Measurements from ENCODE around the gene FCHO1.

The FCHO1 gene

DNA sequence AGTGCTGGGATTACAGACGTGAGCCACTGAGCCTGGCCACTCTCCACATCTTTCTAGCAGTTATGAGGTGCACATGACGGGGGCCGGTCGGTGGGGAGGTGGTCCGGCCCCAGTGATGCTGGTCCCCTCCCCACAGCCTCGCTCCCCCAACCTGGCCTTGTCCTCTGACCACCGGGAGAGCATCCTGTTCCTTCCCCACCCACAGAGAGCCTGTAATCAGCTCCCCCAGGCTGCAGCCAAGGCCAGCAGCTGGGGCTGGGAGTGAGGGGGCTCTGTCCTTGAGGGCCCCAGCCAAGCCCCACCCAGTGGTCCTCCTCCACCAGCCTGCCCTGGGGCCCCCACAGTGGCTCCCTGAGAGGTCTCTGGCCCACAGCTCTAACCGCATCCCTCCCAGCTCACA is 73.1 kb downstream of the FCHO1 start:
- in situ Hi-C loops (cut with MboI; ENCODE audit: low sequenced_read_pairs), result no loop called here

DNA sequence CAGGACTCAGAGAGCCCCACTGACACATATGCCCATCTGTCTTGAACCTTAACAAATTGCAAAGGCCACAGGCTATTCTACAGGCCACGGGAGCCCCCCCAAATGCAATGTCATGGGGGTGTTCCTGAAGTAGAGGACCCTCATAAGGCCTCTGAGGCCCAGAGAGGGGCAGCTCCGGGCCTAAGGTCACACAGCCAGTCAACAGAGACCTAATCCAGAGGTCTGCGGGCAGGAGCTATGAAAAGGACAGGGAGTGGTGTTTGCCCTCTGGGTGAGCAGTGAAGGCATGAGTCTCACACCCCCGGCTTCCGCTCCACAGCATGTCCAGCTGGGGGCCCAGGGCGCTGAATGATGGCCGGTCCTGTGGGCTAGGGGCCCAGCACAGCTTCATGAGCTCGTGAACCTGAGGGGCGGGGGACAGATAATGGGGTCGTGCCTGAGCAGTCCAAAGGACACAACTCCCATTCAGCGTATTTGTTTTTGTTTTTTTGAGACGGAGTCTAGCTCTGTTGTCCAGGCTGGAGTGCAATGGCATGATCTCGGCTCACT is 75.3 kb downstream of the FCHO1 start:
- in situ Hi-C loops (cut with MboI; ENCODE audit: low sequenced_read_pairs), result no loop called here

DNA sequence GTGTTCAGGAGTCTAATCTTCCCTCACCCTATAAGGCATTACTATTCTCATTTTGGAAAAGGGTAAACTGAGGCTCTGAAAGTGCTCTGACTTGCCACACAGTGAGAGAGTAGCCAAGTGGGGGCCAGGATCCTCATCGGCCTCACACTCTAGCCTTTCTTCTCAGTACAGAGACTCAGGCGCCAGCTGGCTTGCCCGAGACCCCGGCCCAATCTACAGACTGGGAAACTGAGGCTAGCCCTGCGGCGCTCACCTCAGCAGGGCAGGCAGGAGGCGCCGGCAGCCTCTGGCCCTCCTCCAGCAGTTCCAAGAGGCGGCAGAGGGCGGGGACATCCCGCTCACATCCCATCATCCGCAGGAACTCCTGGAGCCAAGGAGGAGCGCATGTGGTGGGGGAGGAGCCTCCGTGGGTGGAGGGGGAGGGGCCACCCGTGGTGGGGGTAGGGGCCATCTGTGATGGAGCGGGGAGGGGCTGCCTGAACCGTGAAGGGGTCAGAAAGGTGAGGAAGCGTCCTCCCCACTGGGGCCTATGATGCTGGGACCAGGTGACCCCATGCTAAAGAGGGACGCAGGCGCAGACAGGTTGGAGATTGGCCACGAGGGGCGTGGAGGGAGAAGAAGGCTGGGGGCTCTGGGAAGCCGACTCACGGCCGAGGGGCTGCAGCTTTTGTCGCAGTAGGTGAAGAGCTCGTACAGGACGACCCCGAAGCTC is 78.7 kb downstream of the FCHO1 start:
- in situ Hi-C loops (cut with MboI; ENCODE audit: low sequenced_read_pairs), result no loop called here

DNA sequence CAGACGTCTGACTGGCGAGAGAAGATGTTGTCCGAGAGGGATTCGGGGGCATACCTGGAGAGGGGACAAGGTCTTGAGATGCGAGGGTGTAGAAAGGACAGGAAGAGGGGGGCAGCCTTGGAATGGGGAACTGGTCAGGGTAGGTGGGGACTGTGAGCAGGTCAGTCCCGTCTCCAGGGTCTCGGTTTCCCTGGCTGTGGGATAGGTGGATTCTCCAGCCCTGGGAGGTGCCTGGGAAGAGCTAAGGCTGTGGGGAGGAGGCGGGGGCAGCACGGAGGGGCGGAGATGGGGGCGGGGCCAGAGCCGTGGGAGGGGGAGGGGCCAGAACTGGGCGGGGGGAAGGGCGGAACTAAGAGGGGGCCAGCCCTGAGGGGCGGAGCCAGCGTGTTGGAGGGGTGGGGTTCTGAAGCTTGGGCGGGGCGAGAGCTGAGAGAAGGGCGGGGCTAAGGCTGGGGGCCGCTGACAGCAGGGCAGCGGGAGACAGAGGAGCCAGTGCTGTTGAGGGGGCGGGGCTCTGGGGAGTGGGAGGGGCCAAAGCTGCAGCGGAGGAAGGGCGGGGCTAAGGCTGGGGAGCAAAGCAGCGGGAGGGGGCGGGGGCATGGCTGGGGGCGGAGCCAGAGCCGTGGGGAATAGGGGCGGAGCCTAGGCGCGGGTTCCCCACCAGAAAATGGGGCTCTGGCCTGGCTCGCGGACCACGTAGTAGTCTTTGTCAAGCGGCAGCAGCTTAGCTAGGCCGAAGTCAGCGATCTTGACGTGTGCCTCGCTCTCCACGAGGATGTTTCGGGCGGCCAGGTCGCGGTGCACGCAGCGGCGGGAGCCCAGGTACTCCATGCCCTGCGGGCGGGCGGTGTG is 79.5 kb downstream of the FCHO1 start:
- in situ Hi-C loops (cut with MboI; ENCODE audit: low sequenced_read_pairs), result no loop called here

DNA sequence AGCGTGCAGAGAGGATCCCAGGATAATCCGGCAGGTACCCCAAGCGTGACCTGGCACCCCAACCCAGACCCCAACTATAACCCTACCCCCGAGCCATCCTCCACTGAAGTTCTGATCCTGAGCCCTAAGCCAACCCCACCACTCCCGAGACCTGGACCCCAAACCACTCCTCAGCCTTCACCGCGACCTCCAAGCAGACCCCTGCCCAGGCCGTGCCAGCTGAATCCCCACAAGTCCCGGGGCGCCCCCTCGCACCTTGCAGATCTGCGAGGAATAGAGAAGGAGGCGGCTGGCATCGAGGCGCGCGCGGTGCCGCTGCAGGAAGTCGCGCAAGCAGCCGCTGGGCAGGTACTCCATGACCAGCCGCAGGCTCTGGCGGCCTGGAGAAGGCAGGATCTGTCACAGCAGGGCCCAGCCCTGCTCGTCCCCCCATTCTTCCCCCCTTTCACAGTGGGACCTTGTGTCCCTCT is 80.2 kb downstream of the FCHO1 start:
- in situ Hi-C loops (cut with MboI; ENCODE audit: low sequenced_read_pairs), result no loop called here

DNA sequence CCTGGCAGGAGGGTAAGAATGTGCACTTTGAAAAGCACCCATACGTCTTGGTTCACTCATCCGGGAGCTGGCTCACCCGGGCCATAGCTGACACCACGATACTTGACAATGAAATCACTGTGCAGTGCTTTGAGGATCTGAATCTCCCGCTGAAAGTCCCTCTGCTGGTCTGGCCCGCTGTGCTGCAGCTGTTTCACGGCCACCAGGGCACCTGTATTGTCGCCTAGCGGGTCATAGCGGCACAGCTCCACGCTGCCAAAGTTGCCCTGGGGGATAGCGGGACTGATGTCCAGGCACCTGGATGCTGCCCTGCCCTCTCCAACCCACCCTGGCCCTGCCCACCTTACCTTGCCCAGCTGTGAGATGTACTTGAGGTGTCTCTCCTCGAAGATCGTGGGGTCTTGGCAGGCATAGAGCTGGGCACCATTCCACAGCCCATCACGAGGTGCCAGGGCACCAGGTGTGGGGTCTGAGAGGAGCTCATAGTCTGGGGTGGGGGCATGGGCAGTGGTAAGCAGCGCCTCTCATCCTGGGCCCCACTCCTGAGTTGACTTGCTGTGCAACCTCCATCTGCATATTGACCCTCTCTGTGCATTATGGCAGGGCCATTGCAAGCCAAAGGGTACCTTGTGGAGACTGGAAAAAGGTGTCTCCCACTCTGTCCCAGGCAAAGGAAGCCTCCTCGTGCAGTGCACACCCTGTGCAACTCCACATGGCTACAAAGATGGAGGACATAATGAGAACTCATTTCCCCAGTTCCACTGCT is 81.3 kb downstream of the FCHO1 start:
- in situ Hi-C loops (cut with MboI; ENCODE audit: low sequenced_read_pairs), result no loop called here

DNA sequence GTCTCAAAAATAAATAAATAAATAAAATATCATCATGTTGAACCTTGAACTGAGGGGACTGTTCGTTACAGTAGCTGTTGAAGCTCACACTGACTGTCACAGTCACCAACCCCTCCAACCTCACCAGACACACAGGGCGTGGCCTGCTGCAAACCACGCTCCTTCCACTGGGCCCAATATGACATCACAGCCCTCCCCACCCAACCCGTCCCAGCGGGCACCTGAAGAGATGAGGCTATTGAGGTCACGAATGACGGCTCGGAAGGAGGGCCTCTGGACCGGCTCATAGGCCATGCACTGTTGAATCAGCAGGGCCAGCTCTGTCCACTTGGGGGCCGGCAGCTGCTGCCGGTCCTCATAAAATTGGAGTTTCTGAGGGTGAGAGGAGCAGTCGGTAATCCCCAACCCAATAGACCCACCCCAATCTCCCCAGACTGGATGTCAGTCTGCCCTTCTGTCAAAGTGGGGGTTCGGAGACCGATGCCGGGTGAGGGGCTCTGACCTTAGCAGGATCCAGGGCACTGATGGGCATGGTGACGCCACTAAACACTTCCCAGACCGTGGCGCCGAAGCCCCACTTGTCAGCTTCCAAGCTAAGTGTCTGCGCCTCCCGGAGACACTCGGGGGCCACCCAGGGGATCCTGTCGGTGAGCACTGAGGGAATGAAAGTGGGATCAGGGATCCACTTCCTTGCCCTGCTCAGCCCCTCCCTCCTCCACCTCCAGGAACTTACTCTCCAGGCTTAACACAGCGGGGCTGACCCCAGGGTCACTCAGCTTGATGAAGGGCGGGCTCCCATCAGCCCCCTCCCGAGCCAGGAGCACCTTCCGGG is 83.3 kb downstream of the FCHO1 start:
- in situ Hi-C loops (cut with MboI; ENCODE audit: low sequenced_read_pairs), result no loop called here

DNA sequence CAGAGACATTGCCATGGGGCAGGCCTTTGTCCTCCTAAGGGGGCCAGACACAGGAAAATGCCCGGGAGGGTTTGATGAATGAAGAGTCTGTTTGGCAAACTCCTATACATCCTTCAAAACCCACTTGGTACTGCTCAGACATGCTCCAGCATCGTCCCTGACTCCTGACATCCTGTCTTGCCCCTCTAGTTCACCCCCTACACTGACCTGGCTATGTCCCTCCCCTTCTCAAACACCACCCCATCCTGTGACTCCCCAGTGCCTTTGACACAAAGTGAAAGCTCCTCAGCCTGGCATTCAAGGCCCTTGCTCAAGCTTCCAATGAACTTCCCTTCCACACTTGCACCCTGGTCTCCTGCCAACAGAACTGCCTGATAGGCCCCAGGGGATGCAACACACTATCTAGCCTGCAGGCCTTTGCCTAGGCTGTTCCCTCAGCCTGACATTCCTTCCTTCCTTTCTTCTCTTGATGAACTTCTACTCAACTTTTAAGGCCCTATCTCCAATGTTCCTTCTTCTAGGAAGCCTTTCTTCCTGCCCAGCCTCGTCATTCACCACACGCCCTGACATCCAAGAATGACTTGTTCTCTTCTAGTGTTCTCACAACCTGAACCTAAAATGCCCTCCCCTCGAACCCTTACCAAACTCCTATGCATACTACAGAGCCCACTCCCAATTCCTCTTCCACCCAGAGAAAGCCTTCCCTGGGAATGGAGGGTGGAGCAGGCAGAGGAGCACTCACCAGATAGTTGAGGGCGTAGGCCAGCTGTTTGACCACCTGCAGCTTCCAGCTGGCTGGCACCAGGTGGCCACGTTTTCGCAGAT is 84.1 kb downstream of the FCHO1 start:
- in situ Hi-C loops (cut with MboI; ENCODE audit: low sequenced_read_pairs), result no loop called here

DNA sequence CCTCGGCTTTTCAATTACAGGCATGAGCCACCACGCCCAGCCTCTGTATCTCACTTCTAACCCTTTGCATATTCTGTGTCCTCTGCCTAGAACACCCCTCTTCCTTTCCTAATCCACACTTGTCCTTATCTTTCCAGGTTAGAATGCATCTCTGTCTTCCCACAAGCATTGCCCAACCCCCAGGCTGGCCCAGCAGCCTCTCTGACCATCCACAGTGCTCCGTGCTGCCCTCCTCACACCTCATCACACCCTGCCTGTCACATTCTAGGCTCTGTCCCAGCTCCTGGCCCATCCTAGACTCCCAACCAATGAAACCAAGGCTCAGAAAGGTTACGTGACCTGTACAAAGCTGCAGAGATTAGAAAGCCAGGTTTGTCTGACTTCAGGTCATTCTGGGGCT is 85.3 kb downstream of the FCHO1 start:
- in situ Hi-C loops (cut with MboI; ENCODE audit: low sequenced_read_pairs), result no loop called here

DNA sequence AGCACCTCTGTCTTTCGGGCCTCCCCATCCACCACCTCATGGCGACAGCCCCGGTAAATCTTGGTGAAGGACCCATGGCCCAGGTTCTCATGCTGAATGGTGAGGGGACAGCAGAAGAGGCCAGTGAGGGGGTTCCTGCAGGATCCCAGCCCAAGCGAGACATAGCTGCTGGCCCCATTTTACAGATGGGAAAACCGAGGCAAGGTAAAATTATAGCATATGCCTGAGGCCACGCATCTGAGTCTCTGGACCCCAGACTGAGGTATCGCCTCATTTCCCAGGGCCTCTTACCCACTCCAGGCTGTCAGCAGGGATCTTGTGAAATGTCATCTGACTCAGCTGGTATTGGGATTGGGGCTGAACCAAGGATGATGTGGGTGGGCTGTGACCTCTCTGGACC is 86.7 kb downstream of the FCHO1 start:
- in situ Hi-C loops (cut with MboI; ENCODE audit: low sequenced_read_pairs), result no loop called here

All from hTERT RPE-1 (cell line).